ENCODE measurements around the gene CENPT. TPM values are rescaled to one million over a fixed set of nuclear protein-coding genes. Genes with fewer than 3 reads are reported as not detected.

Gene CENPT
- total and polyA plus RNA-seq, 2 of the 8 experiments (the other 6 are each of a cell fraction or from before 2014, with no cell fraction given) = 42.4 to 53.4 TPM

GRCh38 chr16:67885976-67886375, 38.5 kb upstream of the CENPT start (continued):
- TF ChIP-seq, protein P1, sequence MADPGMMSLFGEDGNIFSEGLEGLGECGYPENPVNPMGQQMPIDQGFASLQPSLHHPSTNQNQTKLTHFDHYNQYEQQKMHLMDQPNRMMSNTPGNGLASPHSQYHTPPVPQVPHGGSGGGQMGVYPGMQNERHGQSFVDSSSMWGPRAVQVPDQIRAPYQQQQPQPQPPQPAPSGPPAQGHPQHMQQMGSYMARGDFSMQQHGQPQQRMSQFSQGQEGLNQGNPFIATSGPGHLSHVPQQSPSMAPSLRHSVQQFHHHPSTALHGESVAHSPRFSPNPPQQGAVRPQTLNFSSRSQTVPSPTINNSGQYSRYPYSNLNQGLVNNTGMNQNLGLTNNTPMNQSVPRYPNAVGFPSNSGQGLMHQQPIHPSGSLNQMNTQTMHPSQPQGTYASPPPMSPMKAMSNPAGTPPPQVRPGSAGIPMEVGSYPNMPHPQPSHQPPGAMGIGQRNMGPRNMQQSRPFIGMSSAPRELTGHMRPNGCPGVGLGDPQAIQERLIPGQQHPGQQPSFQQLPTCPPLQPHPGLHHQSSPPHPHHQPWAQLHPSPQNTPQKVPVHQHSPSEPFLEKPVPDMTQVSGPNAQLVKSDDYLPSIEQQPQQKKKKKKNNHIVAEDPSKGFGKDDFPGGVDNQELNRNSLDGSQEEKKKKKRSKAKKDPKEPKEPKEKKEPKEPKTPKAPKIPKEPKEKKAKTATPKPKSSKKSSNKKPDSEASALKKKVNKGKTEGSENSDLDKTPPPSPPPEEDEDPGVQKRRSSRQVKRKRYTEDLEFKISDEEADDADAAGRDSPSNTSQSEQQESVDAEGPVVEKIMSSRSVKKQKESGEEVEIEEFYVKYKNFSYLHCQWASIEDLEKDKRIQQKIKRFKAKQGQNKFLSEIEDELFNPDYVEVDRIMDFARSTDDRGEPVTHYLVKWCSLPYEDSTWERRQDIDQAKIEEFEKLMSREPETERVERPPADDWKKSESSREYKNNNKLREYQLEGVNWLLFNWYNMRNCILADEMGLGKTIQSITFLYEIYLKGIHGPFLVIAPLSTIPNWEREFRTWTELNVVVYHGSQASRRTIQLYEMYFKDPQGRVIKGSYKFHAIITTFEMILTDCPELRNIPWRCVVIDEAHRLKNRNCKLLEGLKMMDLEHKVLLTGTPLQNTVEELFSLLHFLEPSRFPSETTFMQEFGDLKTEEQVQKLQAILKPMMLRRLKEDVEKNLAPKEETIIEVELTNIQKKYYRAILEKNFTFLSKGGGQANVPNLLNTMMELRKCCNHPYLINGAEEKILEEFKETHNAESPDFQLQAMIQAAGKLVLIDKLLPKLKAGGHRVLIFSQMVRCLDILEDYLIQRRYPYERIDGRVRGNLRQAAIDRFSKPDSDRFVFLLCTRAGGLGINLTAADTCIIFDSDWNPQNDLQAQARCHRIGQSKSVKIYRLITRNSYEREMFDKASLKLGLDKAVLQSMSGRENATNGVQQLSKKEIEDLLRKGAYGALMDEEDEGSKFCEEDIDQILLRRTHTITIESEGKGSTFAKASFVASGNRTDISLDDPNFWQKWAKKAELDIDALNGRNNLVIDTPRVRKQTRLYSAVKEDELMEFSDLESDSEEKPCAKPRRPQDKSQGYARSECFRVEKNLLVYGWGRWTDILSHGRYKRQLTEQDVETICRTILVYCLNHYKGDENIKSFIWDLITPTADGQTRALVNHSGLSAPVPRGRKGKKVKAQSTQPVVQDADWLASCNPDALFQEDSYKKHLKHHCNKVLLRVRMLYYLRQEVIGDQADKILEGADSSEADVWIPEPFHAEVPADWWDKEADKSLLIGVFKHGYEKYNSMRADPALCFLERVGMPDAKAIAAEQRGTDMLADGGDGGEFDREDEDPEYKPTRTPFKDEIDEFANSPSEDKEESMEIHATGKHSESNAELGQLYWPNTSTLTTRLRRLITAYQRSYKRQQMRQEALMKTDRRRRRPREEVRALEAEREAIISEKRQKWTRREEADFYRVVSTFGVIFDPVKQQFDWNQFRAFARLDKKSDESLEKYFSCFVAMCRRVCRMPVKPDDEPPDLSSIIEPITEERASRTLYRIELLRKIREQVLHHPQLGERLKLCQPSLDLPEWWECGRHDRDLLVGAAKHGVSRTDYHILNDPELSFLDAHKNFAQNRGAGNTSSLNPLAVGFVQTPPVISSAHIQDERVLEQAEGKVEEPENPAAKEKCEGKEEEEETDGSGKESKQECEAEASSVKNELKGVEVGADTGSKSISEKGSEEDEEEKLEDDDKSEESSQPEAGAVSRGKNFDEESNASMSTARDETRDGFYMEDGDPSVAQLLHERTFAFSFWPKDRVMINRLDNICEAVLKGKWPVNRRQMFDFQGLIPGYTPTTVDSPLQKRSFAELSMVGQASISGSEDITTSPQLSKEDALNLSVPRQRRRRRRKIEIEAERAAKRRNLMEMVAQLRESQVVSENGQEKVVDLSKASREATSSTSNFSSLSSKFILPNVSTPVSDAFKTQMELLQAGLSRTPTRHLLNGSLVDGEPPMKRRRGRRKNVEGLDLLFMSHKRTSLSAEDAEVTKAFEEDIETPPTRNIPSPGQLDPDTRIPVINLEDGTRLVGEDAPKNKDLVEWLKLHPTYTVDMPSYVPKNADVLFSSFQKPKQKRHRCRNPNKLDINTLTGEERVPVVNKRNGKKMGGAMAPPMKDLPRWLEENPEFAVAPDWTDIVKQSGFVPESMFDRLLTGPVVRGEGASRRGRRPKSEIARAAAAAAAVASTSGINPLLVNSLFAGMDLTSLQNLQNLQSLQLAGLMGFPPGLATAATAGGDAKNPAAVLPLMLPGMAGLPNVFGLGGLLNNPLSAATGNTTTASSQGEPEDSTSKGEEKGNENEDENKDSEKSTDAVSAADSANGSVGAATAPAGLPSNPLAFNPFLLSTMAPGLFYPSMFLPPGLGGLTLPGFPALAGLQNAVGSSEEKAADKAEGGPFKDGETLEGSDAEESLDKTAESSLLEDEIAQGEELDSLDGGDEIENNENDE (IDR thresholded peaks at IDR 0.05; ENCODE audit: insufficient replicate concordance, low read length) = no peak
- no peak for TF ChIP-seq RFX5 (IDR thresholded peaks at IDR 0.05; ENCODE audit: borderline replicate concordance, low read depth, low read length)
